Stomach smooth muscle (tissue), 2 donors: ENCODE data around the gene PSAPL1.
"Not testable (repeated sequence)": the region's sequence is repeated elsewhere in the genome, so short reads cannot be mapped to it uniquely, and the experiment has no call there.

ENCODE experiments used
- H3K27ac ChIP-seq: one replicate; pipeline ENCODE4 v1.7.0; 2013; ENCODE audit warnings: mild to moderate bottlenecking, low read length, inconsistent platforms
- H3K27me3 ChIP-seq, 2 donors: one replicate each; pipeline ENCODE4 v1.7.0; 2013; ENCODE audit warnings: low read length in 2 of 2; ENCODE audit not compliant: insufficient read depth in 2 of 2, control insufficient read depth in 1 of 2
- H3K36me3 ChIP-seq, 2 donors: one replicate each; pipeline ENCODE4 v1.7.0; 2013; ENCODE audit warnings: low read length in 2 of 2; ENCODE audit not compliant: control insufficient read depth in 2 of 2, insufficient read depth in 2 of 2
- H3K4me1 ChIP-seq: one replicate; pipeline ENCODE4 v1.7.0; 2013; ENCODE audit warnings: low read length; ENCODE audit not compliant: control insufficient read depth, insufficient read depth
- H3K4me3 ChIP-seq, 2 donors: one replicate each; pipeline ENCODE4 v1.7.0; 2013; ENCODE audit warnings: low read length in 2 of 2
- H3K9ac ChIP-seq, 2 donors: one replicate each; pipeline ENCODE4 v1.7.0; 2013; ENCODE audit warnings: low read length in 2 of 2, mild to moderate bottlenecking in 1 of 2
- H3K9me3 ChIP-seq, 2 donors: one replicate each; pipeline ENCODE4 v1.7.0; 2013; ENCODE audit warnings: low read length in 2 of 2; ENCODE audit not compliant: control insufficient read depth in 2 of 2
- donor health status: healthy.
- donor health status: Pancreatic carcinoma.

Gene PSAPL1

GRCh38 chr4:7459471-7459870 lies 24.7 kb upstream of the PSAPL1 start:
- peaks cover 24% of the 10 kb centered on the region for H3K4me1 ChIP-seq
- no peaks in the 10 kb centered on the region for H3K27me3 ChIP-seq
- no peak overlapping the region for H3K4me3 ChIP-seq
- H3K9me3 ChIP-seq = no peaks in the 10 kb centered on the region
- H3K9ac ChIP-seq = no peak overlapping the region
- no peak overlapping the region for H3K27ac ChIP-seq
- no peaks in the 10 kb centered on the region for H3K36me3 ChIP-seq

GRCh38 chr4:7458477-7458876 lies 23.7 kb upstream of the PSAPL1 start:
- no peak overlapping the region for H3K27ac ChIP-seq
- H3K4me3 ChIP-seq = no peak overlapping the region
- H3K27me3 ChIP-seq = no peaks in the 10 kb centered on the region
- H3K9me3 ChIP-seq = no peaks in the 10 kb centered on the region
- H3K9ac ChIP-seq = no peak overlapping the region
- peaks cover 18% of the 10 kb centered on the region for H3K4me1 ChIP-seq
- H3K36me3 ChIP-seq = no peaks in the 10 kb centered on the region

- no peak overlapping the region for H3K4me3 ChIP-seq
- H3K27me3 ChIP-seq = no peaks in the 10 kb centered on the region
- H3K9me3 ChIP-seq = no peaks in the 10 kb centered on the region
- H3K36me3 ChIP-seq = no peaks in the 10 kb centered on the region
- no peak overlapping the region for H3K27ac ChIP-seq
- peaks cover 14% of the 10 kb centered on the region for H3K4me1 ChIP-seq
- no peak overlapping the region for H3K9ac ChIP-seq
Measured at GRCh38 chr4:7458066-7458425, 23.3 kb upstream of the PSAPL1 start.

GRCh38 chr4:7457201-7458065 lies 22.7 kb upstream of the PSAPL1 start:
- H3K4me3 ChIP-seq = no peak overlapping the region
- no peaks in the 10 kb centered on the region for H3K27me3 ChIP-seq
- no peaks in the 10 kb centered on the region for H3K36me3 ChIP-seq
- peaks cover 8% of the 10 kb centered on the region for H3K4me1 ChIP-seq
- no peaks in the 10 kb centered on the region for H3K9me3 ChIP-seq
- H3K9ac ChIP-seq = no peak overlapping the region
- no peak overlapping the region for H3K27ac ChIP-seq

GRCh38 chr4:7452802-7453201 lies 18.1 kb upstream of the PSAPL1 start:
- H3K4me3 ChIP-seq, H3K36me3 ChIP-seq, H3K27ac ChIP-seq, H3K9ac ChIP-seq, H3K9me3 ChIP-seq, H3K4me1 ChIP-seq, H3K27me3 ChIP-seq: not testable (repeated sequence)

GRCh38 chr4:7451800-7452199 lies 17.1 kb upstream of the PSAPL1 start:
- Histone ChIP-seq H3K4me3 (no peak overlapping the region), H3K27ac (no peak overlapping the region)

GRCh38 chr4:7451434-7451789 lies 16.7 kb upstream of the PSAPL1 start:
- Histone ChIP-seq H3K4me3 (no peak overlapping the region), H3K36me3 (no peaks in the 10 kb centered on the region), H3K27ac (no peak overlapping the region), H3K27me3 (peaks cover 0 to 3% of the 10 kb centered on the region in 2 donors), H3K9ac (no peak overlapping the region), H3K9me3 (no peaks in the 10 kb centered on the region), H3K4me1 (no peaks in the 10 kb centered on the region)

More at GRCh38 chr4:7451800-7452199, 17.1 kb upstream of the PSAPL1 start:
- Histone ChIP-seq H3K9ac (no peak overlapping the region), H3K27me3 (peaks cover 0 to 3% of the 10 kb centered on the region in 2 donors), H3K36me3 (no peaks in the 10 kb centered on the region), H3K9me3 (no peaks in the 10 kb centered on the region), H3K4me1 (no peaks in the 10 kb centered on the region)

- no peak overlapping the region for H3K27ac ChIP-seq
- no peaks in the 10 kb centered on the region for H3K9me3 ChIP-seq
Measured at GRCh38 chr4:7450775-7451433, 16.2 kb upstream of the PSAPL1 start.

GRCh38 chr4:7448036-7448435 lies 13.3 kb upstream of the PSAPL1 start:
- no peak overlapping the region for H3K9ac ChIP-seq
- no peak overlapping the region for H3K27ac ChIP-seq
- H3K4me3 ChIP-seq = no peak overlapping the region
- peaks cover 2 to 3% of the 10 kb centered on the region in 2 donors for H3K27me3 ChIP-seq
- H3K4me1 ChIP-seq = no peaks in the 10 kb centered on the region
- H3K9me3 ChIP-seq = no peaks in the 10 kb centered on the region
- no peaks in the 10 kb centered on the region for H3K36me3 ChIP-seq

More at GRCh38 chr4:7450775-7451433, 16.2 kb upstream of the PSAPL1 start:
- Histone ChIP-seq H3K36me3 (no peaks in the 10 kb centered on the region), H3K4me1 (no peaks in the 10 kb centered on the region), H3K27me3 (peaks cover 2 to 3% of the 10 kb centered on the region in 2 donors), H3K4me3 (no peak overlapping the region), H3K9ac (no peak overlapping the region)

GRCh38 chr4:7447236-7447635 lies 12.5 kb upstream of the PSAPL1 start:
- Histone ChIP-seq H3K4me3 (no peak overlapping the region), H3K9me3 (no peaks in the 10 kb centered on the region), H3K27me3 (peaks cover 2 to 3% of the 10 kb centered on the region in 2 donors)

GRCh38 chr4:7444731-7445130 lies 10.0 kb upstream of the PSAPL1 start:
- no peak overlapping the region for H3K9ac ChIP-seq
- H3K9me3 ChIP-seq = no peaks in the 10 kb centered on the region
- H3K4me3 ChIP-seq = no peak overlapping the region
- no peak overlapping the region for H3K27ac ChIP-seq
- H3K4me1 ChIP-seq = no peaks in the 10 kb centered on the region
- H3K36me3 ChIP-seq = no peaks in the 10 kb centered on the region
- peaks cover 2 to 3% of the 10 kb centered on the region in 2 donors for H3K27me3 ChIP-seq

More at GRCh38 chr4:7447236-7447635, 12.5 kb upstream of the PSAPL1 start:
- no peaks in the 10 kb centered on the region for H3K36me3 ChIP-seq
- no peak overlapping the region for H3K9ac ChIP-seq
- no peak overlapping the region for H3K27ac ChIP-seq
- H3K4me1 ChIP-seq = no peaks in the 10 kb centered on the region
